H1 (cell line): ENCODE results near the gene NR0B1. TPM values are rescaled to one million over a fixed set of nuclear protein-coding genes. Genes with fewer than 3 reads are reported as not detected.

ENCODE experiments used
- CTCF ChIA-PET: fragments of 300-600 bp; sonication (Branson Sonifier 250); formaldehyde crosslinking; loops from one replicate; lab custom pipeline; 2021; ENCODE audit not compliant: partially characterized antibody; lab: Charles Lee
- POLR2A ChIA-PET: fragments of 300-600 bp; sonication (Branson Sonifier 250); formaldehyde crosslinking; loops from one replicate; lab custom pipeline; 2021; ENCODE audit warnings: inconsistent platforms; ENCODE audit not compliant: partially characterized antibody; lab: Charles Lee
- DNase-seq, 2 experiments: peaks; one replicate each; pipeline versions ENCODE4 v3.0.0 to v3.0.0-alpha.2; 2010 to 2022; ENCODE audit warnings: low spot score in 2 of 2, low read depth in 1 of 2, mixed read lengths in 1 of 2
- FAIRE-seq: peaks from 2 replicates; lab custom pipeline; 2011; peaks lifted over from hg19 to GRCh38; lab: Jason Lieb, UNC
- H2AFZ ChIP-seq: 2 replicates; pipeline ENCODE4 v1.8.1; 2012; ENCODE audit warnings: low read length, inconsistent platforms
- H2AK5ac ChIP-seq: 2 replicates; pipeline ENCODE4 v1.6.1; 2013; ENCODE audit warnings: low read depth, low read length
- H2BK120ac ChIP-seq: replicated peaks from 2 replicates; pipeline ENCODE3; 2013; ENCODE audit warnings: low read depth, low read length, inconsistent platforms
- H2BK12ac ChIP-seq: 2 replicates; pipeline ENCODE4 v1.6.1; 2013; ENCODE audit warnings: low read depth, low read length
- H2BK15ac ChIP-seq: 2 replicates; pipeline ENCODE4 v1.6.1; 2013; ENCODE audit warnings: low read length
- H2BK20ac ChIP-seq: 2 replicates; pipeline ENCODE4 v1.6.1; 2013; ENCODE audit warnings: low read length
- H2BK5ac ChIP-seq: 2 replicates; pipeline ENCODE4 v1.6.1; 2013; ENCODE audit warnings: low read depth, low read length
- H3K14ac ChIP-seq: 2 replicates; pipeline ENCODE4 v1.6.1; 2013; ENCODE audit warnings: inconsistent platforms; ENCODE audit not compliant: insufficient read length
- H3K18ac ChIP-seq: 2 replicates; pipeline ENCODE4 v1.6.1; 2013; ENCODE audit warnings: low read length; ENCODE audit errors: extremely low read depth
- H3K23ac ChIP-seq: 2 replicates; pipeline ENCODE4 v1.6.1; 2013; ENCODE audit warnings: inconsistent platforms; ENCODE audit not compliant: insufficient read length
- H3K23me2 ChIP-seq: 2 replicates; pipeline ENCODE4 v1.6.1; 2013; ENCODE audit warnings: low read depth, low read length
- H3K27ac ChIP-seq: 2 replicates; pipeline ENCODE4 v1.6.1; 2011; ENCODE audit warnings: low read depth, low read length, inconsistent platforms
- H3K27me3 ChIP-seq, 4 experiments: replicated peaks in 1 of 4; 1 replicate in 1 of 4; 2 replicates in 3 of 4; pipeline versions ENCODE4 v1.6.1 to v1.8.1; 2011 to 2013; ENCODE audit warnings: low read length in 3 of 4, mild to moderate bottlenecking in 3 of 4, inconsistent platforms in 2 of 4, mixed read lengths in 2 of 4, moderate library complexity in 1 of 4; ENCODE audit not compliant: control insufficient read depth in 3 of 4, insufficient read depth in 3 of 4; ENCODE audit errors: extremely low read depth in 1 of 4
- H3K36me3 ChIP-seq, 4 experiments: 2 replicates each; pipeline versions ENCODE4 v1.6.1 to v1.8.1; 2011 to 2013; ENCODE audit warnings: mild to moderate bottlenecking in 4 of 4, low read length in 3 of 4, moderate library complexity in 2 of 4, control low read depth in 1 of 4, inconsistent platforms in 1 of 4; ENCODE audit not compliant: insufficient read depth in 4 of 4, control insufficient read depth in 2 of 4
- H3K4ac ChIP-seq: replicated peaks from 2 replicates; pipeline ENCODE3; 2013; ENCODE audit warnings: low read length, low read depth, mixed read lengths, inconsistent platforms; ENCODE audit not compliant: insufficient read length
- H3K4me1 ChIP-seq, 4 experiments: replicated peaks in 1 of 4; 1 replicate in 1 of 4; 2 replicates in 3 of 4; pipeline versions ENCODE4 v1.6.1 to v1.8.1; 2011 to 2013; ENCODE audit warnings: low read length in 3 of 4, inconsistent platforms in 2 of 4, mixed read lengths in 1 of 4; ENCODE audit not compliant: insufficient read depth in 4 of 4, control insufficient read depth in 3 of 4
- H3K4me2 ChIP-seq, 2 experiments: 2 replicates each; pipeline versions ENCODE4 v1.6.1 to v1.8.1; 2011 to 2013; ENCODE audit warnings: low read depth in 2 of 2, low read length in 2 of 2, control low read depth in 1 of 2, inconsistent platforms in 1 of 2, mild to moderate bottlenecking in 1 of 2; ENCODE audit not compliant: insufficient read depth in 1 of 2
- H3K4me3 ChIP-seq, 4 experiments: fragments of 200-600, 300-600 bp in 1 of 4; sonication (generic), shearing (Covaris generic), sonication (Bioruptor Twin) in 1 of 4; 2 replicates each; pipeline versions ENCODE4 v1.5.1 to v1.8.1; 2011 to 2016; ENCODE audit warnings: low read length in 4 of 4, low read depth in 3 of 4, control low read depth in 2 of 4, inconsistent platforms in 2 of 4, mild to moderate bottlenecking in 2 of 4, mixed read lengths in 1 of 4, moderate library complexity in 1 of 4; ENCODE audit not compliant: insufficient read depth in 2 of 4; ENCODE audit errors: extremely low read depth in 1 of 4
- H3K56ac ChIP-seq: replicated peaks from 2 replicates; pipeline ENCODE3; 2013; ENCODE audit warnings: low read depth, mild to moderate bottlenecking, mixed read lengths, low read length, inconsistent platforms; ENCODE audit not compliant: insufficient read length
- H3K79me1 ChIP-seq: 2 replicates; pipeline ENCODE4 v1.6.1; 2013; ENCODE audit warnings: low read depth, low read length, control low read depth
- H3K79me2 ChIP-seq, 2 experiments: 2 replicates each; pipeline versions ENCODE4 v1.6.1 to v1.8.1; 2012 to 2013; ENCODE audit warnings: low read length in 2 of 2, mild to moderate bottlenecking in 2 of 2, inconsistent platforms in 1 of 2; ENCODE audit not compliant: insufficient read depth in 2 of 2, control insufficient read depth in 1 of 2
- H3K9ac ChIP-seq, 4 experiments: replicated peaks in 1 of 4; 1 replicate in 1 of 4; 2 replicates in 3 of 4; pipeline versions ENCODE4 v1.6.1 to v1.8.1; 2011 to 2013; ENCODE audit warnings: low read depth in 3 of 4, low read length in 3 of 4, control low read depth in 2 of 4, mild to moderate bottlenecking in 2 of 4, moderate library complexity in 2 of 4, inconsistent platforms in 1 of 4; ENCODE audit errors: extremely low read depth in 1 of 4
- H3K9me3 ChIP-seq, 2 experiments: 2 replicates each; pipeline versions ENCODE4 v1.6.1 to v1.8.1; 2012 to 2013; ENCODE audit warnings: mild to moderate bottlenecking in 2 of 2, moderate library complexity in 2 of 2, control low read depth in 1 of 2, inconsistent platforms in 1 of 2, low read depth in 1 of 2, low read length in 1 of 2, mixed read lengths in 1 of 2; ENCODE audit not compliant: insufficient read depth in 2 of 2
- H4K20me1 ChIP-seq, 2 experiments: replicated peaks in 1 of 2; 2 replicates each; pipeline versions ENCODE3 to v1.8.1; 2011 to 2013; ENCODE audit warnings: inconsistent platforms in 2 of 2, low read length in 2 of 2, mild to moderate bottlenecking in 1 of 2; ENCODE audit not compliant: insufficient read depth in 2 of 2, control insufficient read depth in 1 of 2
- H4K5ac ChIP-seq: 2 replicates; pipeline ENCODE4 v1.6.1; 2013; ENCODE audit warnings: low read length, low read depth, mixed read lengths, inconsistent platforms; ENCODE audit not compliant: insufficient read length
- H4K8ac ChIP-seq: 2 replicates; pipeline ENCODE4 v1.8.0; 2013; ENCODE audit warnings: mild to moderate bottlenecking, moderate library complexity, low read length, inconsistent platforms; ENCODE audit not compliant: insufficient read depth; ENCODE audit errors: extremely low read depth
- H4K91ac ChIP-seq: replicated peaks from 2 replicates; pipeline ENCODE3; 2013; ENCODE audit warnings: low read length, mixed read lengths, inconsistent platforms; ENCODE audit not compliant: insufficient read length
- BRCA1 ChIP-seq: IDR thresholded peaks from 2 replicates; pipeline ENCODE4 v1.6.1; 2012; ENCODE audit warnings: low read depth, low read length, improper control_type of control experiment
- CHD1 ChIP-seq: IDR thresholded peaks from 2 replicates; pipeline ENCODE4 v1.6.1; 2012; ENCODE audit warnings: low read depth, low read length, improper control_type of control experiment
- GABPA ChIP-seq: IDR thresholded peaks from 2 replicates; pipeline ENCODE4 v1.6.1; 2011; ENCODE audit warnings: mild to moderate bottlenecking, low read length, moderate library complexity, borderline replicate concordance; ENCODE audit not compliant: insufficient read depth
- POLR2AphosphoS5 ChIP-seq: IDR thresholded peaks from 2 replicates; pipeline ENCODE4 v1.6.1; 2011; ENCODE audit warnings: low read depth, low read length
- RAD21 ChIP-seq, 2 experiments: IDR thresholded peaks in 1 of 2; conservative IDR thresholded peaks in 1 of 2; 2 replicates each; pipeline ENCODE4 v1.6.1; 2011; ENCODE audit warnings: low read depth in 2 of 2, low read length in 2 of 2, improper control_type of control experiment in 1 of 2, inconsistent platforms in 1 of 2, mild to moderate bottlenecking in 1 of 2, moderate library complexity in 1 of 2
- RNF2 ChIP-seq: fragments of 200-900, 300-1000 bp; sonication (generic); IDR thresholded peaks from 2 replicates; pipeline ENCODE4 v1.7.1; 2016; ENCODE audit warnings: borderline replicate concordance, low read depth, mild to moderate bottlenecking, antibody characterized with exemption, low read length; ENCODE audit not compliant: poor library complexity, severe bottlenecking; ENCODE audit errors: missing control alignments
- SRF ChIP-seq: IDR thresholded peaks from 2 replicates; pipeline ENCODE4 v1.6.1; 2011; ENCODE audit warnings: mild to moderate bottlenecking, low read depth, low read length, moderate library complexity
- WGBS, 2 experiments: shearing (Covaris generic) in 1 of 2; methylation state at CpG; one replicate each; pipeline versions ENCODE4 v1.1.6 to v1.1.7; 2013 to 2015; ENCODE audit warnings: low lambda C conversion rate in 2 of 2, mixed read lengths in 2 of 2, inconsistent platforms in 1 of 2, low coverage in 1 of 2, missing lambda C conversion rate in 1 of 2; ENCODE audit not compliant: insufficient replicate concordance in 2 of 2, insufficient coverage in 1 of 2, insufficient read length in 1 of 2; ENCODE audit errors: extremely low coverage in 1 of 2, missing lambda C conversion rate in 1 of 2; 5-methylcytosine and 5-hydroxymethylcytosine counted together
- polyA plus RNA-seq, 7 experiments: library from polyadenylated mRNA; depleted of rRNA in 3 of 7; stranded (reverse) in 5 of 7; unstranded in 2 of 7; fragments of >200 nt in 5 of 7; fragments of 200-250 nt in 2 of 7; gene quantifications; 1 replicate in 5 of 7; 2 replicates in 1 of 7; 4 replicates in 1 of 7; pipeline versions ENCODE4 v1.2.1 to v1.2.3, GENCODE V29; 2011 to 2013; ENCODE audit warnings: missing spikeins in 2 of 7, mixed read lengths in 2 of 7
- total RNA-seq: library from RNA; stranded (reverse); fragmentation: NEBNext Ultra II Directional; extraction: Animal tissue kit (Norgen Biotek cat#: 25700); gene quantifications from 2 replicates; pipeline ENCODE4 v1.2.1, GENCODE V29; 2021
- TF ChIP-seq, protein P1 (sequence below): IDR thresholded peaks from 2 replicates; pipeline ENCODE4 v1.6.1; 2011; ENCODE audit warnings: low read length, improper control_type of control experiment

The NR0B1 gene
- total and polyA plus RNA-seq, 2 of the 8 experiments (the other 6 are each of a cell fraction or from before 2014, with no cell fraction given): 0.24 to 0.26 TPM

DNA sequence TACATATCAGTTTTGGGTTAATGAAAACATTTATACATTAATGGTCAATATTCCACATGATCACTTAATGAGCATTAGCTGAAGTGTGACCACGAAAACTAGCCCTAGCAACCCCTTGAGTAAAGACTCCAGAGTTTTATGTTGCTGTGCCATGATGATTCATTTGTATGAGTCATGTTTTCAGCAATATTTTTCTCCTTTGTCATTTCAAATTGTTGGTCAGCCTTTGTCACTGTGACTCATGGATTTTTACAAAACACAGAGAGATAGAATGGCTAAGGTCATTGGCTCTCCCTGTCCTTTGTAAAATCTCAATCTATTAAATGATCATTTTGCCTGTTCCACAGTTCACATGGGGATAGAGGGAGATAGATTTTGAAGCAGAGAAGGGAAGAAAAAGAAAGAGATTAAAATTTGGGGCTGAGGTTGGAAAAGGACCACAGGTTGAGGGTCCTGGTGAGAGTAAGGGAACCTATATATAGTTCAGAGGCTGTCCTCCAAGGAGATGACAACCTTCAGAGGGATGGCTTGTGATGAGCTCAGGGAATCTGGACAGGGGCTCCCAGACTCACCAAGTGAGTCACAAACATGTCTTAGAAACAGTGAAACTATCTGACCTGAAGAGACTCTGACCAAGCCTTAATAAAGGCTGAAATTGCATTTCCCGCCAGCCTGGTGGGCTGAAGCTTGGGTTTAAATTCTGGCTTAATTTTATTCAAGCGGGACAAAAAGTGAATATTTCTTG is 25.6 kb downstream of the NR0B1 start:
- no peak overlapping the region for H2AFZ ChIP-seq
- no peak overlapping the region for H2BK12ac ChIP-seq
- H3K23ac ChIP-seq: no peak overlapping the region
- no peak overlapping the region for H2BK20ac ChIP-seq
- H3K18ac ChIP-seq: no peak overlapping the region
- H3K9me3 ChIP-seq: no peaks in the 10 kb centered on the region
- H4K91ac ChIP-seq: no peak overlapping the region
- H3K4me2 ChIP-seq: no peak overlapping the region
- no peaks in the 10 kb centered on the region for H3K27me3 ChIP-seq
- H2BK5ac ChIP-seq: no peak overlapping the region
- no peak overlapping the region for H3K9ac ChIP-seq
- H3K79me2 ChIP-seq: no peaks in the 10 kb centered on the region
- H3K36me3 ChIP-seq: no peaks in the 10 kb centered on the region
- WGBS, 2 experiments: 56% methylated on average over 3 of the region's 3 CpGs; no CpG with 5 or more reads in 1 of the 2 experiments
- H3K27ac ChIP-seq: no peak overlapping the region
- ChIA-PET CTCF (interaction anchor here (0.6 to 0.8 kb wide), 3 partner anchors 18 to 220 kb away, joined by 3 read pairs; no protein-coding TSS in a partner anchor), POLR2A (no interaction called here)
- H3K4me1 ChIP-seq: no peaks in the 10 kb centered on the region
- no peak overlapping the region for H2BK15ac ChIP-seq
- DNase-seq (no peak), FAIRE-seq (no peak)
- H3K56ac ChIP-seq: no peak overlapping the region
- H2BK120ac ChIP-seq: no peak overlapping the region
- H4K20me1 ChIP-seq: no peaks in the 10 kb centered on the region
- H3K4me3 ChIP-seq: no peak overlapping the region
- H3K23me2 ChIP-seq: no peaks in the 10 kb centered on the region
- H4K8ac ChIP-seq: no peak overlapping the region
- H3K14ac ChIP-seq: no peak overlapping the region
- no peak overlapping the region for H4K5ac ChIP-seq
- H3K4ac ChIP-seq: no peak overlapping the region
- no peaks in the 10 kb centered on the region for H3K79me1 ChIP-seq
- no peak overlapping the region for H2AK5ac ChIP-seq
- TF ChIP-seq BRCA1 (no peak), RAD21 (IDR thresholded peaks at IDR 0.05 in 1 of 2, conservative IDR thresholded peaks at IDR 0.05 in 1 of 2; ENCODE audit: low read depth in 2 of 2, low read length in 2 of 2) (no peak), GABPA (no peak), SRF (no peak), CHD1 (no peak), RNF2 (no peak), POLR2AphosphoS5 (no peak)
- TF ChIP-seq, protein P1, sequence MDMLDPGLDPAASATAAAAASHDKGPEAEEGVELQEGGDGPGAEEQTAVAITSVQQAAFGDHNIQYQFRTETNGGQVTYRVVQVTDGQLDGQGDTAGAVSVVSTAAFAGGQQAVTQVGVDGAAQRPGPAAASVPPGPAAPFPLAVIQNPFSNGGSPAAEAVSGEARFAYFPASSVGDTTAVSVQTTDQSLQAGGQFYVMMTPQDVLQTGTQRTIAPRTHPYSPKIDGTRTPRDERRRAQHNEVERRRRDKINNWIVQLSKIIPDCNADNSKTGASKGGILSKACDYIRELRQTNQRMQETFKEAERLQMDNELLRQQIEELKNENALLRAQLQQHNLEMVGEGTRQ: no peak
